Measurements from ENCODE around the gene VWA8.

VWA8 gene

DNA sequence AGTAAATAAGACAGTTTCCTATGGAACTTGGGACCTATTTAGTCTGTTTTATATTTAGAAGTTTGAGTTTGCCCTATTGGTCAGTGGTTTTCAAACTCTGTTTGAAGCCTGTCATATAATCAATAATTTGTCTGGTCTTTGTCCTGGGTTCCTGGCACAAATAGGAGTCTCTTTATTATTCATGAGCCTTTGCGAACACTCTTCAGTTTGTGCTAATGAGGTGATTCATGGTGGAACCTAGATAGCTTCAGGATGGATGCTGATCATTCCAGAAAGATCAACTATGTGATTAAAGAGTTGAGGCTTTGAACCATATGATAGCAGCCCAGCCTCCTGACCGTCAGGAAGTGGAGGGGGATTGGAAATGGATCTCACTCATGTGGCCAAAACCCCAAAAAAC is 10.0 kb upstream of the VWA8 start:
- no peak for DNase-seq (ENCODE audit: low read depth)
- TF ChIP-seq, protein P1, sequence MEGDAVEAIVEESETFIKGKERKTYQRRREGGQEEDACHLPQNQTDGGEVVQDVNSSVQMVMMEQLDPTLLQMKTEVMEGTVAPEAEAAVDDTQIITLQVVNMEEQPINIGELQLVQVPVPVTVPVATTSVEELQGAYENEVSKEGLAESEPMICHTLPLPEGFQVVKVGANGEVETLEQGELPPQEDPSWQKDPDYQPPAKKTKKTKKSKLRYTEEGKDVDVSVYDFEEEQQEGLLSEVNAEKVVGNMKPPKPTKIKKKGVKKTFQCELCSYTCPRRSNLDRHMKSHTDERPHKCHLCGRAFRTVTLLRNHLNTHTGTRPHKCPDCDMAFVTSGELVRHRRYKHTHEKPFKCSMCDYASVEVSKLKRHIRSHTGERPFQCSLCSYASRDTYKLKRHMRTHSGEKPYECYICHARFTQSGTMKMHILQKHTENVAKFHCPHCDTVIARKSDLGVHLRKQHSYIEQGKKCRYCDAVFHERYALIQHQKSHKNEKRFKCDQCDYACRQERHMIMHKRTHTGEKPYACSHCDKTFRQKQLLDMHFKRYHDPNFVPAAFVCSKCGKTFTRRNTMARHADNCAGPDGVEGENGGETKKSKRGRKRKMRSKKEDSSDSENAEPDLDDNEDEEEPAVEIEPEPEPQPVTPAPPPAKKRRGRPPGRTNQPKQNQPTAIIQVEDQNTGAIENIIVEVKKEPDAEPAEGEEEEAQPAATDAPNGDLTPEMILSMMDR (conservative IDR thresholded peaks at IDR 0.05; ENCODE audit: low read depth, low read length), result no peak
- H3K4me3 ChIP-seq (ENCODE audit: low read depth, low read length), result no peak overlapping the region

DNA sequence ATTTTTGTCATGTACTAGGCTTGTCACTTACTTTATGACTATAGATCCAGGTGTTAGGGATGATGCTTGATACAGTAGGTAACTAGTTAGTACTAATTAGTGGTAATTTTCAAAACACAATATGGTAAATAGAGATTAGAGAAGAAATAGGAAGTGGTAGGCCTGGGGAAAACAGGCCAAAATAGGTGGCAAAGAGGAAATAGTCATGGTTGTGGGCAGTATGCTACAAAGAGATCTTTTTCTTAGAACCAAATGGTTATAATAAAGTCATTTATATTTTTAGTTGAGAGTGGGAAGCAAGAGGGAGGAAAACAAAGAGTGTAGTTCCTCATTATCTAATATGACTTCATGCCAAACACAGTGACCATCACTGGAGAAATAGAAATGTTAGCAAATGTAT is 9.1 kb upstream of the VWA8 start:
- TF ChIP-seq, protein P1 (conservative IDR thresholded peaks at IDR 0.05; ENCODE audit: low read depth, low read length), result no peak
- no peak for DNase-seq (ENCODE audit: low read depth)
- H3K4me3 ChIP-seq (ENCODE audit: low read depth, low read length), result no peak overlapping the region

DNA sequence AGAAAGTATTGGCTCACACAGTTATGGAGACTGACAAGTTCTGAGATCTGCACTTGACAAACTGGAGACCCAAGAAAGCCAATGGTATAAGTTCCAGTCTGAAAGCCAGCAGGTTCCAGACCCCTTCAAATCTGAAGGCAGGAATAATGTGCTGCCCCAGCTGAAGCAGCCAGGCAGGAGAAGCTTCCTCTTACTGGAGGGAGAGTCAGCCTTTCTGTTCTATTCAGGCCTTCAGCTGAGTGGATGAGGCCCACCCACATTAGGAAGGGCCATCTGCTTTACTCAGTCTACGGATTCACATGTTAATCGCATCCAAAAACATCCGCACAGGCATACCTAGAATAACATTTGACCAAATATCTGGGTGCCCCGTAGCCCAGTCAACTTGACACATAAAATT is 8.2 kb upstream of the VWA8 start:
- DNase-seq (ENCODE audit: low read depth), result no peak
- TF ChIP-seq, protein P1 (conservative IDR thresholded peaks at IDR 0.05; ENCODE audit: low read depth, low read length), result no peak
- no peak overlapping the region for H3K4me3 ChIP-seq (ENCODE audit: low read depth, low read length)

DNA sequence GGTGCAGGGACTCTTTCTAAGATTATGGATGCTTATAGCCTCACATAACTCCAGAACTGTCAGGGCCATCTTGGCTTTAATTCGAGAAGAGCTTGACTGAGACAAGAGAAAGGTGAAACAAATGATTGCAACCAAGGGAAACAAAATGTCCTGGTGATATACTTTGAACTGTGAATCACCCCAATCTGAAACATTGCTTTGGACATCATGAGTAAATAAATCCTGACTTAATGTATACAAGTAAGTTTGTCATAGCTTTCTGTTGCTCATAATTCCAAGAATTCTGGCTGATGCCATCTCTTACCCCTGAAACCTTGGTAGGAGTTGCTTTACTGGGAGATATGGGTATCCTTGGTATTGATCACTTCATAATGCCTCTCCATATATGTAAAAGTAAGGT is 5.8 kb upstream of the VWA8 start:
- TF ChIP-seq, protein P1 (conservative IDR thresholded peaks at IDR 0.05; ENCODE audit: low read depth, low read length), result no peak
- H3K4me3 ChIP-seq (ENCODE audit: low read depth, low read length), result no peak overlapping the region
- DNase-seq (ENCODE audit: low read depth), result no peak

DNA sequence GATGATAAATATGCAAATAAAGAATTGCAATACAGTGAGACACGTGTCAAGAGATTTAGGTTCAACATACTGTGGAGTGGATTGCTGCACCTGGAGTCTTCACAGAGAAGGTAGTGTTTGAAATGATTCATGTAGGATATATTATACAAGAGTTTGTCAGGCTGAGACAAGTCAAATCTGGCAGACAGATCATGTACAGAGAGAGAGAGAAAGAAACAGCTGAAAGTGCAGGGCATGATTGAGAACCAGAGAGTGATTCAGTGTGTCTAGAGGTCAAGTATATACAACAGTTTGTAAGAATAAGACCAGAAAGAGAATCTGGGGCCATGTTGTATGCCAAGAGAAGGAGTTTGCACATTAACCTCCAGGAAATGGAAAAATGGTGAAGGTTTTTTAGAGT is 2.1 kb upstream of the VWA8 start:
- TF ChIP-seq, protein P1 (conservative IDR thresholded peaks at IDR 0.05; ENCODE audit: low read depth, low read length), result no peak
- H3K4me3 ChIP-seq (ENCODE audit: low read depth, low read length), result no peak overlapping the region
- DNase-seq (ENCODE audit: low read depth), result no peak

DNA sequence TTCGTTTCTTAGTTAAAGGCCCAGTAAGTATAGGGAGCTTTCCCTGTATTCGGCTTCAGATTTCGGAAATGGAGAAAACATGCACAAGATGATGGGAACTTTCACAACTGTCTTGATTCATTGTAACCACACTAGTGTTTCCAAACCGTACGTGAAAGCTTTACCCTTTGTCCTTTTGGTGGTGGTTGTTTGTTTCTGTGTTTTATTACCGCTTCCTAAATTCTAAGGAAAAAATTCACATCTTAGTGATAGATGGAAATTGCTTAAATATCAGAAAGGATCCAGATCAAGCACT is 504 bp upstream of the VWA8 start:
- TF ChIP-seq, protein P1 (conservative IDR thresholded peaks at IDR 0.05; ENCODE audit: low read depth, low read length), result no peak
- H3K4me3 ChIP-seq (ENCODE audit: low read depth, low read length), result peak overlapping the region; percentile 82
- DNase-seq (ENCODE audit: low read depth), result no peak

DNA sequence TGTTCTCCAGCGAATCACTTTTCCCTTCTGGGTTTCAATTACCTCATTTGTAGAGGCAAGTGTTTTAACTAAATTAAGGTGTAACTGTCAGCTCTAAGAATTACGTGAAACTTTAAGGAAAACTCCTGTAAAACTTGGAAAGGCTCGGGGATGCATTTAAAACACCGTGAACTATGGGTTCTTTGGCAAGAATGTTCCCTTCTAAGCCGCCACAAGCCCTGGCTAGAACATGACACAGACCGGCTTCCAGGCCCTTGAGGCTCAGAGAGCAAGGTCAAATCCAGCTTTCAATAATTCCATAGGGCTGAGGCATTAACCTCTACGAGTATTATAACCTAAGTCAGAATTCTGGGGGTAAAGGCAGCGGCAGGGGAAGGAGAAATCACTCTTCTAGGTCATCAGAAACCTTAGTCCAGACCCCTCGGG is 685 bp downstream of the VWA8 start:
- peak overlapping the region; percentile 82 for H3K4me3 ChIP-seq (ENCODE audit: low read depth, low read length)
- TF ChIP-seq, protein P1 (conservative IDR thresholded peaks at IDR 0.05; ENCODE audit: low read depth, low read length), result no peak
- DNase-seq (ENCODE audit: low read depth), result peak; percentile 20

Measured in choroid plexus epithelial cell (primary cell).